Fibroblast of lung (primary cell): Measurements from ENCODE around the gene MCF2L.

ENCODE experiments used
- CTCF ChIP-seq, 2 donors: IDR thresholded peaks in 1 of 2; conservative IDR thresholded peaks in 1 of 2; 1 replicate in 1 of 2; 2 replicates in 1 of 2; pipeline ENCODE4 v1.5.1; 2011 to 2012; ENCODE audit warnings: low read length in 2 of 2, control low read depth in 1 of 2, inconsistent platforms in 1 of 2, low read depth in 1 of 2, mild to moderate bottlenecking in 1 of 2
- EZH2 ChIP-seq: IDR thresholded peaks from 2 replicates; pipeline ENCODE4 v1.5.1; 2012; ENCODE audit warnings: low read length, control low read depth, mild to moderate bottlenecking; ENCODE audit errors: missing control alignments

- TF ChIP-seq CTCF (conservative IDR thresholded peaks at IDR 0.05 in 1 of 2, IDR thresholded peaks at IDR 0.05 in 1 of 2; ENCODE audit: low read depth in 1 of 2, low read length in 2 of 2), result no peak
- TF ChIP-seq EZH2, result no peak
Measured at GRCh38 chr13:112938680-112939079, 30.3 kb upstream of the MCF2L start.
